ENCODE results near the gene ITCH. TPM values are rescaled to one million over a fixed set of nuclear protein-coding genes. Genes with fewer than 3 reads are reported as not detected.
A peak's percentile ranks its signal among the peaks of the same experiment; 100 is the strongest.

The ITCH gene
- total and polyA plus RNA-seq, 9 of the 15 experiments (the other 6 are each of a cell fraction or from before 2014, with no cell fraction given): 7.5 to 53.0 (median 22.9) TPM

DNA sequence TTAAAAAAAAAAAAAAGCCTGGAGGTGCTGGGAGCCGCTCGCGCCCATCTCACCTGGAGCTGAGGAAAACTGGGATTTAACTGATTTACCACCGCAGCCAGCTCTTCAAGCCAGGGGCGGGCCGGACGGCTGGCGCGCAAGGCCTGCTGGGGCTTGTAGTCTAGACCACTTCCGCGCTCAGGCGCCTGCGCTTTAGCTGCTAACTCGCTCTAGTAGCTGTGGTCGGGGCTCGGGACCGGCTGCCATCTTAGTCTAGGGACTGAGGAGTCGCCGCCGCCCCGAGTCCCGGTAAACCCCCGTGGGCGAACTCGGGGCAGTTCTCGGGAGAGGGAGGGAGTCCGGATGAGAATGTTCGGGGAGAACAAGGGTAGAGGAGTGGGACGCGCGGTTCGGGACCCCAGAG lies at the start of gene ITCH (continued):
- TF ChIP-seq RERE (CRISPR knock-in tag; IDR thresholded peaks at IDR 0.05; ENCODE audit: borderline replicate concordance) (no peak), SMAD4 (CRISPR knock-in tag; conservative IDR thresholded peaks at IDR 0.05) (no peak), TEAD2 (tag; IDR thresholded peaks at IDR 0.05) (no peak), DPF2 (IDR thresholded peaks at IDR 0.05) (no peak), ELF4 (CRISPR knock-in tag; IDR thresholded peaks at IDR 0.05) (0 out of 2 replicates have a peak, but pooled peaks have one; percentile 68), ZNF436 (CRISPR knock-in tag; IDR thresholded peaks at IDR 0.05) (no peak), MAZ (CRISPR knock-in tag; conservative IDR thresholded peaks at IDR 0.05 in 1 of 2, IDR thresholded peaks at IDR 0.05 in 1 of 2) (0 out of 4 replicates have a peak, but pooled peaks of 1 of the 2 experiments have one; percentile 11), CCNT2 (IDR thresholded peaks at IDR 0.05; ENCODE audit: borderline replicate concordance, extremely low read depth, insufficient read length, low read depth, low read length) (peak; percentile 29), POLR3A (IDR thresholded peaks at IDR 0.05; ENCODE audit: borderline replicate concordance, extremely low read depth, insufficient read depth, insufficient read length) (no peak), NFATC3 (IDR thresholded peaks at IDR 0.05) (no peak), ZNF121 (CRISPR knock-in tag; conservative IDR thresholded peaks at IDR 0.05) (no peak), HNRNPUL1 (IDR thresholded peaks at IDR 0.05; ENCODE audit: low read length) (no peak), CEBPG (CRISPR knock-in tag; IDR thresholded peaks at IDR 0.05) (no peak), CEBPG (tag; conservative IDR thresholded peaks at IDR 0.05 in 1 of 2, IDR thresholded peaks at IDR 0.05 in 1 of 2) (no peak), RAD21 (CRISPR knock-in tag; conservative IDR thresholded peaks at IDR 0.05 in 1 of 2, IDR thresholded peaks at IDR 0.05 in 1 of 2) (no peak), MED1 (CRISPR knock-in tag; IDR thresholded peaks at IDR 0.05; ENCODE audit: borderline replicate concordance) (no peak), PRPF4 (IDR thresholded peaks at IDR 0.05; ENCODE audit: insufficient read depth, low read depth, low read length, poor library complexity, severe bottlenecking) (no peak), ZSCAN29 (IDR thresholded peaks at IDR 0.05) (no peak), ZNF586 (CRISPR knock-in tag; conservative IDR thresholded peaks at IDR 0.05) (no peak)
- TF ChIP-seq, protein P1, sequence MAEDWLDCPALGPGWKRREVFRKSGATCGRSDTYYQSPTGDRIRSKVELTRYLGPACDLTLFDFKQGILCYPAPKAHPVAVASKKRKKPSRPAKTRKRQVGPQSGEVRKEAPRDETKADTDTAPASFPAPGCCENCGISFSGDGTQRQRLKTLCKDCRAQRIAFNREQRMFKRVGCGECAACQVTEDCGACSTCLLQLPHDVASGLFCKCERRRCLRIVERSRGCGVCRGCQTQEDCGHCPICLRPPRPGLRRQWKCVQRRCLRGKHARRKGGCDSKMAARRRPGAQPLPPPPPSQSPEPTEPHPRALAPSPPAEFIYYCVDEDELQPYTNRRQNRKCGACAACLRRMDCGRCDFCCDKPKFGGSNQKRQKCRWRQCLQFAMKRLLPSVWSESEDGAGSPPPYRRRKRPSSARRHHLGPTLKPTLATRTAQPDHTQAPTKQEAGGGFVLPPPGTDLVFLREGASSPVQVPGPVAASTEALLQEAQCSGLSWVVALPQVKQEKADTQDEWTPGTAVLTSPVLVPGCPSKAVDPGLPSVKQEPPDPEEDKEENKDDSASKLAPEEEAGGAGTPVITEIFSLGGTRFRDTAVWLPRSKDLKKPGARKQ (CRISPR knock-in tag; IDR thresholded peaks at IDR 0.05): no peak
